Heart right ventricle (tissue), 16 donors: ENCODE measurements around the gene RABGAP1. TPM values are rescaled to one million over a fixed set of nuclear protein-coding genes. Genes with fewer than 3 reads are reported as not detected.

Experiments used
- ATAC-seq, 8 donors: fragments of 200-7000 bp; cut with Tn5 transposase; one replicate each; pipeline ENCODE4 v1.9.1; 2020; ENCODE audit warnings: mild to moderate bottlenecking in 8 of 8, moderate library complexity in 8 of 8, moderate number of reproducible peaks in 1 of 8
- DNase-seq, 2 donors: peaks; one replicate each; pipeline ENCODE4 v3.0.0-alpha.2; 2020
- H3K27ac ChIP-seq, 10 donors: fragments of 200-600 bp; sonication (generic) in 2 of 10; one replicate each; pipeline versions ENCODE4 v1.5.0 to v1.8.0; 2020 to 2022; ENCODE audit warnings: mild to moderate bottlenecking in 3 of 10
- H3K27me3 ChIP-seq, 7 donors: fragments of 200-600 bp; one replicate each; pipeline ENCODE4 v1.8.0; 2021 to 2022; ENCODE audit warnings: mild to moderate bottlenecking in 2 of 7
- H3K36me3 ChIP-seq, 9 donors: fragments of 200-600 bp; sonication (generic) in 1 of 9; one replicate each; pipeline versions ENCODE4 v1.5.0 to v1.8.0; 2020 to 2022; ENCODE audit warnings: mild to moderate bottlenecking in 2 of 9
- H3K4me1 ChIP-seq, 9 donors: fragments of 200-600 bp; sonication (generic) in 1 of 9; one replicate each; pipeline versions ENCODE4 v1.5.0 to v1.8.0; 2020 to 2022; ENCODE audit warnings: mild to moderate bottlenecking in 4 of 9
- H3K4me3 ChIP-seq, 10 donors: fragments of 200-600 bp; sonication (generic) in 2 of 10; one replicate each; pipeline versions ENCODE4 v1.5.0 to v1.8.0; 2020 to 2022; ENCODE audit warnings: mild to moderate bottlenecking in 7 of 10, moderate library complexity in 2 of 10
- H3K9me3 ChIP-seq, 11 donors: fragments of 200-600 bp in 10 of 11; sonication (generic) in 2 of 11; one replicate each; pipeline versions ENCODE4 v1.5.0 to v1.8.0; 2013 to 2022; ENCODE audit warnings: mild to moderate bottlenecking in 2 of 11, control low read depth in 1 of 11, moderate library complexity in 1 of 11
- CTCF ChIP-seq, 9 donors: fragments of 200-600 bp; sonication (generic) in 2 of 9; IDR thresholded peaks; one replicate each; pipeline versions ENCODE4 v1.5.0 to v1.8.0; 2021 to 2022; ENCODE audit warnings: antibody characterized with exemption in 9 of 9, mild to moderate bottlenecking in 5 of 9, moderate library complexity in 1 of 9
- WGBS, 2 donors: extraction: QIAGEN DNeasy Blood & Tissue Kit; methylation state at CpG; one replicate each; pipeline ENCODE4 v1.1.7; 2013; ENCODE audit warnings: inconsistent platforms in 1 of 2; 5-methylcytosine and 5-hydroxymethylcytosine counted together
- intact Hi-C, 10 donors: fragments of 100-400 bp; cut with DNase I; formaldehyde crosslinking; loops; one replicate each; pipeline versions ENCODE4 v1.11.1 to v1.14.2; 2022
- polyA plus RNA-seq, 2 donors: library from polyadenylated mRNA; stranded (reverse); fragments of 200-250 nt; gene quantifications; one replicate each; pipeline ENCODE4 v1.2.3, GENCODE V29; 2013
- total RNA-seq, 10 donors: library from RNA; stranded (reverse); fragmentation: NEBNext Ultra II Directional in 3 of 10; extraction: Animal tissue kit (Norgen Biotek cat#: 25700) in 3 of 10; gene quantifications; one replicate each; pipeline versions ENCODE4 v1.2.1 to v1.2.4, GENCODE V29; 2021 to 2023
- donor health status: Arrhythmogenic right ventricular cardiomyopathy.
- donor health status: ischemic (EF 13 %, LVEDD 7.1; RV severe dilation, severe dysfunction).
- donor health status: healthy with polysubstance abuse.
- donor health status: DM: no; HTN: yes; CAD: no.
- donor health status: DM: no; HTN: no; CAD: no.
- donor health status: ischemic (EF 25% LVEDD 6.9; RV normal size, moderate dysfunction).
- donor health status: ischemic (EF 25% LVEDD 5.7; RV mildly dilated, moderate dysfunction).
- donor health status: healthy.
- donor health status: DM: yes; HTN: yes; CAD: no.
- donor health status: Ischemic cardiomyopathy.
- donor health status: ischemic (EF 35%, LVEDD 5.7; RV mildly dilated, moderate dysfunction).
- donor health status: nonischemic (EF 11% LVEDD 7.7; RV severe dilation, severe dysfunction).
- donor health status: DM: yes; HTN: yes; CAD: no.
- donor health status: PGD.
- donor health status: ischemic (EF 29% LVEDD 5.4; RV normal size, mild dysfunction).
- donor health status: nonischemic (EF 23%, LVEDD 6.1; RV moderate dilation, normal function).

Gene RABGAP1
- total and polyA plus RNA-seq, 12 donors: 9.3 to 62.3 (median 45.8) TPM

- 77 to 81% methylated on average over 1 of the region's 1 CpG for WGBS, 2 donors
- ATAC-seq (no peak), DNase-seq (no peak)
- intact Hi-C loops: no loop called here
- Histone ChIP-seq H3K9me3 (no peaks in the 10 kb centered on the region), H3K4me1 (peaks cover 0 to 72% (median 43%) of the 10 kb centered on the region in 9 donors), H3K4me3 (no peak overlapping the region), H3K36me3 (peaks cover 0 to 8% (median 0%) of the 10 kb centered on the region in 9 donors), H3K27me3 (no peaks in the 10 kb centered on the region), H3K27ac (peak overlapping the region in 1 of 10 donors; percentile 51)
- TF ChIP-seq CTCF (IDR thresholded peaks at IDR 0.05): no peak
Observed at GRCh38 chr9:122946461-122947005, 5.7 kb downstream of the RABGAP1 start.

GRCh38 chr9:122948313-122948712, 7.5 kb downstream of the RABGAP1 start:
- Histone ChIP-seq H3K4me3 (no peak overlapping the region), H3K27ac (peak overlapping the region in 1 of 10 donors; percentile 51), H3K36me3 (peaks cover 0 to 8% (median 0%) of the 10 kb centered on the region in 9 donors), H3K9me3 (no peaks in the 10 kb centered on the region), H3K4me1 (peaks cover 0 to 62% (median 26%) of the 10 kb centered on the region in 9 donors), H3K27me3 (no peaks in the 10 kb centered on the region)
- intact Hi-C loops: no loop called here
- no peak for ATAC-seq
- WGBS, 2 donors: 93 to 94% methylated on average over 3 of the region's 3 CpGs
- TF ChIP-seq CTCF (IDR thresholded peaks at IDR 0.05): no peak
- no peak for DNase-seq

- H3K4me3 ChIP-seq: no peak overlapping the region
- H3K4me1 ChIP-seq: peaks cover 0 to 75% (median 37%) of the 10 kb centered on the region in 9 donors
- no peaks in the 10 kb centered on the region for H3K27me3 ChIP-seq
- ATAC-seq (no peak), DNase-seq (no peak)
- no peaks in the 10 kb centered on the region for H3K9me3 ChIP-seq
- 97 to 100% methylated on average over 1 of the region's 1 CpG for WGBS, 2 donors
- peaks cover 0 to 1% (median 0%) of the 10 kb centered on the region in 9 donors for H3K36me3 ChIP-seq
- intact Hi-C loops: no loop called here
- no peak overlapping the region for H3K27ac ChIP-seq
- no peak for TF ChIP-seq CTCF (IDR thresholded peaks at IDR 0.05)
Observed at GRCh38 chr9:122949696-122950095, 8.9 kb downstream of the RABGAP1 start.

DNA sequence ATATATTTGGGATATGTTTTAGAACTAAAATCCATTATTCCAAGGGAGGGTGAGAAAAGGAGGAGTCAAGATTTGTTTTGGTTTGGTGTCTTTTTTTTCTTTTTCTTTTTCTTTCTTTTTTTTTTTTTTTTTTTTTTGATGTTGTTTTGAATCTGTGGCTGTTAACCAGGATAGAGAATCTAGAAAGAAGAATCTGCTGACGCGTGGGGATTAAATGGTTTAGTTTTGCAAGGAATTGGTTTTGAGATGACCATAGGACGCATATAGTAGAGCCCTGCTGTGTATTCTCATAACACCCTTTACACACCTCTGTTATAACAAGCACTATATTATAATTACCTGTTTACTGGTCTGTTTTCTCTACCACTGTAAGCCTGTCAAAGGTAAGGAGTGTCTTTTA, 9.4 kb downstream of the RABGAP1 start:
- intact Hi-C loops: no loop called here
- no peak overlapping the region for H3K27ac ChIP-seq
- H3K4me1 ChIP-seq: peaks cover 0 to 75% (median 39%) of the 10 kb centered on the region in 9 donors
- WGBS, 2 donors: 93 to 94% methylated on average over 3 of the region's 3 CpGs
- H3K9me3 ChIP-seq: no peaks in the 10 kb centered on the region
- ATAC-seq (no peak), DNase-seq (no peak)
- no peak overlapping the region for H3K4me3 ChIP-seq
- H3K36me3 ChIP-seq: no peaks in the 10 kb centered on the region
- no peaks in the 10 kb centered on the region for H3K27me3 ChIP-seq
- TF ChIP-seq CTCF (IDR thresholded peaks at IDR 0.05): no peak
